ENCODE measurements around the gene TLE4. TPM values are rescaled to one million over a fixed set of nuclear protein-coding genes. Genes with fewer than 3 reads are reported as not detected.

The TLE4 gene
- total and polyA plus RNA-seq, 2 donors (not counting 1 experiment from before 2014, with no cell fraction given) = 13.5 to 35.0 TPM

DNA sequence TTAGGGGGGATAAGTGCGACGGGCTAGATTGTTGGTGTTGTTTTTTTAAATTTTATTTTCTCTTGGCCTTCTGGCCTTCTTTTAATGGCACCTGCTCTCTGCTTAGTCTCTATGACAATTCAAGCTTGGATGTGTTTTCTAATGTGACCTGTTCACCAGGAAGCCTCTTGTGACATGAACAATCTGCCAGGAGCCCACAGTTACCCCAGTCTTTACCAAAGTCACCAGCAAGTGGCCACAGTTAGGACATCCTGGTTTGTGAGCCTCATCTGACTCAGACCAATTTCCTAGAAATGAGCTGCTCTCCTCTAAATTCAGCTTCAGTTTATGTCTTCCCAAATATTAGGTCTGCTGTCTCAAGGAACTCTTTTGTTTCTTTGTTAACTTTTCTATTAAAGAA is 135.8 kb downstream of the TLE4 start:
- Histone ChIP-seq H2AFZ (ENCODE audit: low read length) (no peak overlapping the region), H3K4me2 (ENCODE audit: extremely low read depth, insufficient read depth, low read length) (no peak overlapping the region), H3K4me3 (replicated peaks in 1 of 4; ENCODE audit: control extremely low read depth in 1 of 4, insufficient read depth in 1 of 4, low read depth in 3 of 4, low read length in 4 of 4) (no peak overlapping the region), H3K27me3 (ENCODE audit: control insufficient read depth, insufficient read depth, low read length) (no peaks in the 10 kb centered on the region), H3K36me3 (ENCODE audit: control insufficient read depth, insufficient read depth, low read length) (no peaks in the 10 kb centered on the region), H3K9me3 (ENCODE audit: control insufficient read depth, insufficient read depth, low read depth, low read length) (no peaks in the 10 kb centered on the region), H3K27ac (ENCODE audit: insufficient read depth, low read length) (no peak overlapping the region), H3K79me2 (ENCODE audit: control insufficient read depth, insufficient read depth, low read length) (no peaks in the 10 kb centered on the region), H3K9ac (ENCODE audit: insufficient read depth, low read length) (no peak overlapping the region), H3K4me1 (ENCODE audit: control insufficient read depth, extremely low read depth, insufficient read depth, low read length) (no peaks in the 10 kb centered on the region), H4K20me1 (ENCODE audit: control insufficient read depth, extremely low read depth, insufficient read depth, low read length) (no peaks in the 10 kb centered on the region)
- TF ChIP-seq EZH2 (IDR thresholded peaks at IDR 0.05; ENCODE audit: low read length, missing control alignments) (no peak), CTCF (conservative IDR thresholded peaks at IDR 0.05 in 1 of 2, IDR thresholded peaks at IDR 0.05 in 1 of 2; ENCODE audit: low read depth in 1 of 2, low read length in 2 of 2) (no peak)
- no peak for DNase-seq (ENCODE audit: low read depth in 2 of 2)

GRCh38 chr9:79708541-79708940 is 136.8 kb downstream of the TLE4 start:
- H3K4me1 ChIP-seq (ENCODE audit: control insufficient read depth, extremely low read depth, insufficient read depth, low read length) = no peaks in the 10 kb centered on the region
- H4K20me1 ChIP-seq (ENCODE audit: control insufficient read depth, extremely low read depth, insufficient read depth, low read length) = no peaks in the 10 kb centered on the region
- TF ChIP-seq CTCF (conservative IDR thresholded peaks at IDR 0.05 in 1 of 2, IDR thresholded peaks at IDR 0.05 in 1 of 2; ENCODE audit: low read depth in 1 of 2, low read length in 2 of 2) (no peak), EZH2 (IDR thresholded peaks at IDR 0.05; ENCODE audit: low read length, missing control alignments) (no peak)
- H3K4me2 ChIP-seq (ENCODE audit: extremely low read depth, insufficient read depth, low read length) = no peak overlapping the region
- H3K27me3 ChIP-seq (ENCODE audit: control insufficient read depth, insufficient read depth, low read length) = no peaks in the 10 kb centered on the region
- no peaks in the 10 kb centered on the region for H3K9me3 ChIP-seq (ENCODE audit: control insufficient read depth, insufficient read depth, low read depth, low read length)
- no peak overlapping the region for H3K9ac ChIP-seq (ENCODE audit: insufficient read depth, low read length)
- H2AFZ ChIP-seq (ENCODE audit: low read length) = no peak overlapping the region
- no peaks in the 10 kb centered on the region for H3K36me3 ChIP-seq (ENCODE audit: control insufficient read depth, insufficient read depth, low read length)
- no peak overlapping the region for H3K4me3 ChIP-seq (replicated peaks in 1 of 4; ENCODE audit: control extremely low read depth in 1 of 4, insufficient read depth in 1 of 4, low read depth in 3 of 4, low read length in 4 of 4)
- H3K27ac ChIP-seq (ENCODE audit: insufficient read depth, low read length) = no peak overlapping the region
- no peak for DNase-seq (ENCODE audit: low read depth in 2 of 2)
- no peaks in the 10 kb centered on the region for H3K79me2 ChIP-seq (ENCODE audit: control insufficient read depth, insufficient read depth, low read length)

- Histone ChIP-seq H3K79me2 (ENCODE audit: control insufficient read depth, insufficient read depth, low read length) (no peaks in the 10 kb centered on the region), H3K9ac (ENCODE audit: insufficient read depth, low read length) (no peak overlapping the region), H3K9me3 (ENCODE audit: control insufficient read depth, insufficient read depth, low read depth, low read length) (no peaks in the 10 kb centered on the region), H3K4me1 (ENCODE audit: control insufficient read depth, extremely low read depth, insufficient read depth, low read length) (no peaks in the 10 kb centered on the region), H3K4me3 (replicated peaks in 1 of 4; ENCODE audit: control extremely low read depth in 1 of 4, insufficient read depth in 1 of 4, low read depth in 3 of 4, low read length in 4 of 4) (no peak overlapping the region), H3K4me2 (ENCODE audit: extremely low read depth, insufficient read depth, low read length) (no peak overlapping the region), H2AFZ (ENCODE audit: low read length) (no peak overlapping the region), H3K27me3 (ENCODE audit: control insufficient read depth, insufficient read depth, low read length) (no peaks in the 10 kb centered on the region), H3K27ac (ENCODE audit: insufficient read depth, low read length) (no peak overlapping the region), H3K36me3 (ENCODE audit: control insufficient read depth, insufficient read depth, low read length) (no peaks in the 10 kb centered on the region), H4K20me1 (ENCODE audit: control insufficient read depth, extremely low read depth, insufficient read depth, low read length) (no peaks in the 10 kb centered on the region)
- DNase-seq (ENCODE audit: low read depth in 2 of 2) = no peak
- TF ChIP-seq CTCF (conservative IDR thresholded peaks at IDR 0.05 in 1 of 2, IDR thresholded peaks at IDR 0.05 in 1 of 2; ENCODE audit: low read depth in 1 of 2, low read length in 2 of 2) = no peak
- TF ChIP-seq EZH2 (IDR thresholded peaks at IDR 0.05; ENCODE audit: low read length, missing control alignments) = no peak
These were observed 138.2 kb downstream of the TLE4 start for GRCh38 chr9:79709743-79710674.
